Esophagus squamous epithelium (tissue), 5 donors: ENCODE measurements around the gene TRAF3IP1. TPM values are rescaled to one million over a fixed set of nuclear protein-coding genes. Genes with fewer than 3 reads are reported as not detected.

Experiments used
- DNase-seq: peaks from one replicate; lab custom pipeline; 2025; lab: John Stamatoyannopoulos, UW
- H3K27ac ChIP-seq, 4 donors: fragments of 200-600 bp; sonication (generic); one replicate each; pipeline ENCODE4 v1.5.1; 2016 to 2019; ENCODE audit warnings: mild to moderate bottlenecking in 1 of 4
- H3K27me3 ChIP-seq, 4 donors: fragments of 200-600 bp; sonication (generic); 1 replicate in 3 of 4; 2 replicates in 1 of 4; pipeline versions ENCODE4 v1.5.1 to v1.6.0; 2017 to 2021; ENCODE audit warnings: antibody characterized with exemption in 1 of 4
- H3K36me3 ChIP-seq, 3 donors: fragments of 200-600 bp; sonication (generic); one replicate each; pipeline ENCODE4 v1.5.1; 2016 to 2019
- H3K4me1 ChIP-seq, 3 donors: fragments of 200-600 bp; sonication (generic); one replicate each; pipeline ENCODE4 v1.5.1; 2017 to 2019
- H3K4me3 ChIP-seq, 4 donors: fragments of 200-600 bp; sonication (generic); 1 replicate in 3 of 4; 2 replicates in 1 of 4; pipeline ENCODE4 v1.5.1; 2016 to 2019; ENCODE audit warnings: mild to moderate bottlenecking in 2 of 4, moderate library complexity in 1 of 4
- H3K9me3 ChIP-seq, 3 donors: fragments of 200-600 bp; sonication (generic); one replicate each; pipeline ENCODE4 v1.5.1; 2016 to 2019
- POLR2A ChIP-seq, 4 donors: fragments of 450-650 bp; IDR thresholded peaks; one replicate each; pipeline ENCODE4 v1.6.1; 2017; ENCODE audit warnings: antibody characterized with exemption in 4 of 4, mild to moderate bottlenecking in 4 of 4, moderate library complexity in 3 of 4
- WGBS, 2 donors: methylation state at CpG; one replicate each; pipeline ENCODE4 v1.1.5; 2018; 5-methylcytosine and 5-hydroxymethylcytosine counted together
- intact Hi-C: fragments of 100-400 bp; cut with DNase I; formaldehyde crosslinking; loops from one replicate; pipeline ENCODE4 v1.15.0; 2022
- total RNA-seq, 4 donors: library from RNA; depleted of rRNA; stranded (reverse); fragments of >200 nt; gene quantifications; one replicate each; pipeline ENCODE4 v1.1.0, GENCODE V29; 2016
- TF ChIP-seq, protein P1 (sequence below), 6 experiments: fragments of 450-650 bp in 4 of 6; fragments of 200-600 bp in 2 of 6; sonication (generic) in 2 of 6; IDR thresholded peaks; one replicate each; pipeline ENCODE4 v1.5.1; 2016 to 2019; ENCODE audit warnings: antibody characterized with exemption in 6 of 6, mild to moderate bottlenecking in 4 of 6, moderate library complexity in 4 of 6
- donor health status: DM: yes; HTN: yes; CAD: no.

The TRAF3IP1 gene
- total RNA-seq, 4 donors from 2014 or later, result 5.4 to 13.5 (median 9.8) TPM

DNA sequence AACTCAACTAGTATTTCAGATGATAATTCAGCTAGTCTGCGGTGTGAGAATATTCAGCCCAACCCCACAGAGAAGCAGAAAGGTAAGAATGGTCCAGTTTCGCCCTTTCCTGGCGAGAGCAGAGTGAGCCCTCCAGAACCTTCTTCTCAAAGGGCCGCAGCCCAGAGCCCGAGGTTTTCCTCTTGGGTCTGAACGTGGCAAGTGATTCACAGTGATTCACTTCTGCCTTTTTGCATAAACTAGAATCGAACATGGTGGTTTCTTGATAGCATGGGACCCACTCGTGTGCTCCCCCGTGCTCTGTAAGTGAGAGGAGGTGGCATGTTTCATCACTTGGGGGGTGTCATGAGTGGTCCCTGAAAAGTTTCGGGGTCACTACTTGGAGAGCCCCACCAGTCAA is 24.2 kb downstream of the TRAF3IP1 start:
- Histone ChIP-seq H3K4me3 (no peak overlapping the region), H3K36me3 (peaks cover 0 to 37% (median 4%) of the 10 kb centered on the region in 3 donors), H3K27ac (no peak overlapping the region), H3K4me1 (no peaks in the 10 kb centered on the region), H3K27me3 (no peaks in the 10 kb centered on the region), H3K9me3 (no peaks in the 10 kb centered on the region)
- no peak for TF ChIP-seq POLR2A (IDR thresholded peaks at IDR 0.05)
- TF ChIP-seq, protein P1, sequence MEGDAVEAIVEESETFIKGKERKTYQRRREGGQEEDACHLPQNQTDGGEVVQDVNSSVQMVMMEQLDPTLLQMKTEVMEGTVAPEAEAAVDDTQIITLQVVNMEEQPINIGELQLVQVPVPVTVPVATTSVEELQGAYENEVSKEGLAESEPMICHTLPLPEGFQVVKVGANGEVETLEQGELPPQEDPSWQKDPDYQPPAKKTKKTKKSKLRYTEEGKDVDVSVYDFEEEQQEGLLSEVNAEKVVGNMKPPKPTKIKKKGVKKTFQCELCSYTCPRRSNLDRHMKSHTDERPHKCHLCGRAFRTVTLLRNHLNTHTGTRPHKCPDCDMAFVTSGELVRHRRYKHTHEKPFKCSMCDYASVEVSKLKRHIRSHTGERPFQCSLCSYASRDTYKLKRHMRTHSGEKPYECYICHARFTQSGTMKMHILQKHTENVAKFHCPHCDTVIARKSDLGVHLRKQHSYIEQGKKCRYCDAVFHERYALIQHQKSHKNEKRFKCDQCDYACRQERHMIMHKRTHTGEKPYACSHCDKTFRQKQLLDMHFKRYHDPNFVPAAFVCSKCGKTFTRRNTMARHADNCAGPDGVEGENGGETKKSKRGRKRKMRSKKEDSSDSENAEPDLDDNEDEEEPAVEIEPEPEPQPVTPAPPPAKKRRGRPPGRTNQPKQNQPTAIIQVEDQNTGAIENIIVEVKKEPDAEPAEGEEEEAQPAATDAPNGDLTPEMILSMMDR (IDR thresholded peaks at IDR 0.05), result no peak
- WGBS, 2 donors, result 76 to 83% methylated on average over 10 of the region's 10 CpGs
- DNase-seq, result no peak
- intact Hi-C loops, result no loop called here

DNA sequence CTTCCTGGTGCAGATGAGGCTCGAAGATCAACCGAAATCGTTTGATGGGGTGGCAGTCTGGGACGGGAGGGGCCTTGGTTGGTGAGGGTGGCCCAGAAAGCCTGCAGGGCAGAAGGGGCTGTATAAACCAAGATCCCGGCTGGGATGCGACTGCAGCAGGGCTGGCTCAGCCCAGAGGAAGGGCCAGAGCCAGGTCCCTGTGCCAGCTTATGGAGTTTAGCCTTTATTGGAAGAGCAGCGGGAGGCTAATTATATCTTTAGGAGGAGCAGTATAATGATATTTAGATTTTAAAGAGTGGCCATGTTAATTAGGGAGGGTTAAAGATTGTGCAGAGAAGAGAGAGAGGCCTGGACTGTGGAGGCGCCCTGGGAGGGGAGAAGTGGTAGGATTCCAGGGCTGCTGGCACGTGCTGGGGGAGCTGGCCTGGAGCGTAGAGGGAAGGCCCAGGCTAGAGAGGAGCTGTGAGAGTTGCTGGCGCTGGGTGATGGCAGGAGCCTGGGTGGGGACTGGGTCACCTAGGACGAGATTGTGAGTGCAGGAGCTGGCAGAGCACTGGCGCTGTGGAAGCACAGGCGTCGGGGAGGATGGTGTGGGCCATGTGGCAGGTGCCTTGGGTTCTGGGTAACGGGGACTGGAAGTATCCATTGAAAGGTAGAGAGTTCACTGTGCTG is 25.1 kb downstream of the TRAF3IP1 start:
- intact Hi-C loops, result no loop called here
- Histone ChIP-seq H3K27me3 (no peaks in the 10 kb centered on the region), H3K4me3 (no peak overlapping the region), H3K9me3 (no peaks in the 10 kb centered on the region), H3K4me1 (no peaks in the 10 kb centered on the region), H3K27ac (no peak overlapping the region), H3K36me3 (peaks cover 0 to 45% (median 5%) of the 10 kb centered on the region in 3 donors)
- 86 to 89% methylated on average over 15 to 16 of the region's 16 CpGs for WGBS, 2 donors
- DNase-seq, result no peak
- no peak for TF ChIP-seq POLR2A (IDR thresholded peaks at IDR 0.05)
- TF ChIP-seq, protein P1 (IDR thresholded peaks at IDR 0.05), result no peak

GRCh38 chr2:238346544-238346943 is 26.2 kb downstream of the TRAF3IP1 start:
- peaks cover 0 to 53% (median 5%) of the 10 kb centered on the region in 3 donors for H3K36me3 ChIP-seq
- WGBS, 2 donors, result 76 to 88% methylated on average over 7 to 9 of the region's 12 CpGs
- H3K27ac ChIP-seq, result no peak overlapping the region
- TF ChIP-seq, protein P1 (IDR thresholded peaks at IDR 0.05), result no peak
- no peak for TF ChIP-seq POLR2A (IDR thresholded peaks at IDR 0.05)
- H3K4me3 ChIP-seq, result no peak overlapping the region
- no peak for DNase-seq
- no peaks in the 10 kb centered on the region for H3K4me1 ChIP-seq
- intact Hi-C loops, result no loop called here
- H3K27me3 ChIP-seq, result no peaks in the 10 kb centered on the region
- H3K9me3 ChIP-seq, result no peaks in the 10 kb centered on the region

GRCh38 chr2:238350150-238350897 is 30.0 kb downstream of the TRAF3IP1 start:
- H3K9me3 ChIP-seq, result no peaks in the 10 kb centered on the region
- no peaks in the 10 kb centered on the region for H3K27me3 ChIP-seq
- intact Hi-C loops, result no loop called here
- no peak for DNase-seq
- H3K4me3 ChIP-seq, result no peak overlapping the region
- no peak for TF ChIP-seq POLR2A (IDR thresholded peaks at IDR 0.05)
- WGBS, 2 donors, result 89 to 91% methylated on average over 16 to 18 of the region's 18 CpGs
- H3K36me3 ChIP-seq, result peaks cover 0 to 78% (median 9%) of the 10 kb centered on the region in 3 donors
- H3K27ac ChIP-seq, result no peak overlapping the region
- H3K4me1 ChIP-seq, result no peaks in the 10 kb centered on the region

DNA sequence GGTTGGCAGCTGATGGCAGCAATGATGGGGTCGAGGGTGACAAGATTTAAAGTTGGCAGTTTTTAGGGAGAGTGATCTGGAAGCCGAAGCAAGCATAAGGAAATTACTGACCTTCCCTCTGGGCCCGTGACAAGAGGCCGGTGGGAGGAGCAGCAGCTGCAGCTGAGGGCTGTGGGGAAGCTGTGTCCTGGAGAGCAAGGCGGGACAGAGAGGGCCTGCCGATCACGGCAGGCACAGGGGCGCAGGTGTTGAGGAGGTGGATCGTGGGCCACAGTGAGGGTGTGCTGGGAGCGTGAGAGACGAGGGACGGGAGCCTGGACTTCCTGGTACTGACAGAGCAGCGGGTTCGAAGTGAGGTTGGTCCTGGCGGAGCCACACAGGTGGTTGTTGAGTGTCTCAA is 31.0 kb downstream of the TRAF3IP1 start:
- DNase-seq, result no peak
- H3K4me3 ChIP-seq, result no peak overlapping the region
- H3K27ac ChIP-seq, result no peak overlapping the region
- no peaks in the 10 kb centered on the region for H3K27me3 ChIP-seq
- intact Hi-C loops, result no loop called here
- no peak for TF ChIP-seq POLR2A (IDR thresholded peaks at IDR 0.05)
- TF ChIP-seq, protein P1 (IDR thresholded peaks at IDR 0.05), result no peak
- no peaks in the 10 kb centered on the region for H3K4me1 ChIP-seq
- H3K9me3 ChIP-seq, result no peaks in the 10 kb centered on the region
- peaks cover 0 to 78% (median 9%) of the 10 kb centered on the region in 3 donors for H3K36me3 ChIP-seq
- 78 to 86% methylated on average over 15 of the region's 15 CpGs for WGBS, 2 donors
